ENCODE results near the gene KCNK7.
A peak's percentile ranks its signal among the peaks of the same experiment; 100 is the strongest.

Gene KCNK7

DNA sequence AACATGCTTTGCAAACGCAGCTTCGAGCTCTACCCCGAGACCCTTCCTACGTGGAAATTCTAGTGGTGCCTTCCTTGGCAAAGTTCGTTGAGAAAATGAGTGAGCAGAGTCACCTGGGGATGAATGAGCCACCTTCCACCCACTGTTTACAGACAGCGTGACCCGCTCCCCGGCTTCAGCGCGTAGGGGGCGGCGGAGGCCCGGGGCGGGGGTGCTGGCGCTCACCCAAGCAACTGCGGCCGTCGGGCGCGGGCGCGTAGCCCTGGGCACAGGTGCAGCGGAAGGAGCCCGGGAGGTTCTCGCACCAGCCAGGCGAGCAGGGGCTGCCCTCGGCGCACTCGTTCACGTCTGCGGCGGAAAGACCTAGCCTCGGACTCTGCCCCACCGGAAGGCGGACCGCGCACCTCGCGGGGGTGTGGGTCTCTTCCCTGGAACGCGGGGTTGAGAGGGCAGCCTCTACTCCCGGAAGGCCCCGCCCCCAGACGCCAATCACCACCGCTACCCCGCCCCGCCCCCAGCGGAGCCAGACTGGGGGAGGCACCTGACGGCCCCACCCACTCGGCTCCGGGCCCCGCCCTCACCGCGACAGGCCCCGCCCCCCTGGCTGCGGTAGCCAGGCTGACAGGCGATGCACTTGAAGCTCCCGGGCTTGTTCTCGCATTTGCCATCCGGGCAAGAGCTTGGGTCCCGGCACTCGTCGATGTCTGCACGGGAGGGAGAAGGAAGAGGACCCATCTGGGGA lies 49.2 kb downstream of the KCNK7 start:
- TF ChIP-seq CTCF (conservative IDR thresholded peaks at IDR 0.05): no peak

DNA sequence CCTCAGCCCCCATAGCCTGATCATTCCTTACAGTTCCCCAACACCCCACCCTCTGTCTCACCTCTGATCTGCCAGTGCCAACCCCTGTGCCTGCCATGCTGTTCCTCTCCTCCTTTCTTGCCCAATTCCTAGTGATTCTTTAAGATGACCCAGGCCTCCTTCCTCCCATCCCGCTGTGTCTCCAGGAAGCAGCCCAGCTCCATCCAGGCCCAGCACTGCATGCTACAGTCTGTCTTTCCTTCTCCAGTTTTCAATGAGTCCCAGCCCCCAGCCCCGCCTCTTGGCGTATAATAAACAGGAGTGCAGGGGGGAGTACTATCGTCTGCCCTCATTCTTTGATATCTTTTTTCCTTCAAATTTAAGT lies 49.8 kb downstream of the KCNK7 start:
- no peak for TF ChIP-seq CTCF (conservative IDR thresholded peaks at IDR 0.05)
- peak overlapping the region; percentile 98 for H3K27ac ChIP-seq

More for the DNA sequence above, 49.2 kb downstream of the KCNK7 start:
- H3K27ac ChIP-seq: peak overlapping the region; percentile 98

Measured in VCaP (cell line).